HCT116 (cell line): ENCODE data around the gene PYGO1. TPM values are rescaled to one million over a fixed set of nuclear protein-coding genes. Genes with fewer than 3 reads are reported as not detected.

ENCODE experiments used
- ATAC-seq: fragments of 200-7000 bp; cut with Tn5 transposase; 2 replicates; pipeline ENCODE4 v1.9.1; 2020; ENCODE audit warnings: mild to moderate bottlenecking, moderate library complexity
- BruUV-seq: library from RNA; stranded (reverse); fragments of 400-500 nt; replicated peaks from 2 replicates; lab custom pipeline; 2021; lab: Mats Ljungman, UMichigan
- CTCF ChIA-PET: fragments of 300-600 bp; sonication (Branson Sonifier 250); formaldehyde crosslinking; loops from one replicate; lab custom pipeline; 2021; ENCODE audit warnings: antibody characterized with exemption; lab: Charles Lee
- POLR2A ChIA-PET: fragments of 300-600, 350-600 bp; sonication (Branson Sonifier 250); formaldehyde crosslinking; loops from one replicate; lab custom pipeline; 2021; ENCODE audit warnings: antibody characterized with exemption; lab: Charles Lee
- RAD21 ChIA-PET, 2 experiments: fragments of 300-600 bp; sonication (Branson Sonifier 250); formaldehyde crosslinking; loops; one replicate each; lab custom pipeline; 2023; ENCODE audit warnings: low total read pairs in 2 of 2; ENCODE audit not compliant: uncharacterized antibody in 2 of 2, unreplicated experiment in 2 of 2, low non-redundant PET in 1 of 2; lab: Charles Lee
- DNase-seq: peaks from one replicate; pipeline ENCODE4 v3.0.0-alpha.2; 2010; ENCODE audit warnings: low read depth, low spot score
- H2AFZ ChIP-seq: fragments of 200-600 bp; shearing (Covaris generic), sonication (generic); 2 replicates; pipeline ENCODE4 v1.6.1; 2017; ENCODE audit warnings: low read depth, mixed run types, mixed read lengths, antibody characterized with exemption, low read length; ENCODE audit not compliant: poor library complexity, severe bottlenecking
- H3K27ac ChIP-seq: 2 replicates; pipeline ENCODE4 v1.5.1; 2012; ENCODE audit warnings: low read depth, low read length
- H3K27me3 ChIP-seq: fragments of 200-600 bp; sonication (generic); 2 replicates; pipeline ENCODE4 v1.6.1; 2016; ENCODE audit warnings: mixed run types, low read length, mixed read lengths; ENCODE audit not compliant: insufficient read depth
- H3K36me3 ChIP-seq, 2 experiments: fragments of 200-500 bp in 1 of 2; fragments of 200-600 bp in 1 of 2; sonication (Bioruptor generic) in 1 of 2; sonication (generic) in 1 of 2; 2 replicates each; pipeline versions ENCODE4 v1.5.1 to v1.6.1; 2014 to 2016; ENCODE audit warnings: low read length in 2 of 2, inconsistent platforms in 1 of 2, mixed read lengths in 1 of 2, mixed run types in 1 of 2; ENCODE audit not compliant: insufficient read depth in 2 of 2, control insufficient read depth in 1 of 2
- H3K4me1 ChIP-seq, 2 experiments: fragments of 200-600 bp in 1 of 2; sonication (generic) in 1 of 2; 2 replicates each; pipeline versions ENCODE4 v1.5.1 to v1.6.1; 2012 to 2017; ENCODE audit warnings: low read length in 2 of 2, inconsistent platforms in 1 of 2, mild to moderate bottlenecking in 1 of 2, mixed read lengths in 1 of 2, mixed run types in 1 of 2, moderate library complexity in 1 of 2; ENCODE audit not compliant: insufficient read depth in 2 of 2, control insufficient read depth in 1 of 2
- H3K4me2 ChIP-seq: fragments of 200-600 bp; sonication (generic); 2 replicates; pipeline ENCODE4 v1.6.1; 2017; ENCODE audit warnings: mixed run types, low read length, mixed read lengths
- H3K4me3 ChIP-seq, 2 experiments: fragments of 200-600 bp in 1 of 2; sonication (generic) in 1 of 2; replicated peaks in 1 of 2; 2 replicates each; pipeline ENCODE4 v1.5.1; 2011 to 2016; ENCODE audit warnings: low read length in 2 of 2, control low read depth in 1 of 2, low read depth in 1 of 2, mild to moderate bottlenecking in 1 of 2, mixed read lengths in 1 of 2, mixed run types in 1 of 2
- H3K79me2 ChIP-seq: fragments of 200-600 bp; sonication (generic); 2 replicates; pipeline ENCODE4 v1.6.1; 2017; ENCODE audit warnings: mild to moderate bottlenecking, mixed run types, low read length, moderate library complexity, mixed read lengths; ENCODE audit not compliant: insufficient read depth
- H3K9ac ChIP-seq: fragments of 200-600 bp; sonication (generic); 2 replicates; pipeline ENCODE4 v1.6.1; 2016; ENCODE audit warnings: low read length, mixed read lengths
- H3K9me2 ChIP-seq: fragments of 200-600 bp; sonication (generic), shearing (Covaris generic); 2 replicates; pipeline ENCODE4 v1.6.1; 2017; ENCODE audit warnings: mixed run types, mild to moderate bottlenecking, moderate library complexity; ENCODE audit not compliant: insufficient read depth
- H3K9me3 ChIP-seq, 2 experiments: fragments of 200-500 bp in 1 of 2; fragments of 200-600 bp in 1 of 2; sonication (Bioruptor generic) in 1 of 2; sonication (generic) in 1 of 2; 2 replicates each; pipeline ENCODE4 v1.6.1; 2014 to 2017; ENCODE audit warnings: low read length in 2 of 2, mixed read lengths in 2 of 2, inconsistent platforms in 1 of 2, low read depth in 1 of 2, mild to moderate bottlenecking in 1 of 2, mixed run types in 1 of 2, moderate library complexity in 1 of 2; ENCODE audit not compliant: control insufficient read depth in 1 of 2, insufficient read depth in 1 of 2
- H4K20me1 ChIP-seq: fragments of 200-600 bp; sonication (generic), shearing (Covaris generic); 2 replicates; pipeline ENCODE4 v1.6.1; 2017; ENCODE audit warnings: mixed run types, mild to moderate bottlenecking, moderate library complexity; ENCODE audit not compliant: insufficient read depth
- CBX3 ChIP-seq: IDR thresholded peaks from 2 replicates; pipeline ENCODE4 v1.6.1; 2012; ENCODE audit warnings: low read depth
- MAX ChIP-seq: IDR thresholded peaks from 2 replicates; pipeline ENCODE4 v1.6.1; 2012
- REST ChIP-seq: IDR thresholded peaks from 2 replicates; pipeline ENCODE4 v1.6.1; 2012; ENCODE audit warnings: low read depth
- intact Hi-C: fragments of 100-400 bp; cut with micrococcal nuclease; formaldehyde crosslinking; loops from 2 replicates; pipeline ENCODE4 v1.10.0; 2022
- total RNA-seq: library from RNA; stranded (reverse); gene quantifications from one replicate; pipeline ENCODE4 v1.2.1, GENCODE V29; 2021; ENCODE audit not compliant: unreplicated experiment

Gene PYGO1
- total RNA-seq, 1 experiment from 2014 or later: 0.34 TPM

DNA sequence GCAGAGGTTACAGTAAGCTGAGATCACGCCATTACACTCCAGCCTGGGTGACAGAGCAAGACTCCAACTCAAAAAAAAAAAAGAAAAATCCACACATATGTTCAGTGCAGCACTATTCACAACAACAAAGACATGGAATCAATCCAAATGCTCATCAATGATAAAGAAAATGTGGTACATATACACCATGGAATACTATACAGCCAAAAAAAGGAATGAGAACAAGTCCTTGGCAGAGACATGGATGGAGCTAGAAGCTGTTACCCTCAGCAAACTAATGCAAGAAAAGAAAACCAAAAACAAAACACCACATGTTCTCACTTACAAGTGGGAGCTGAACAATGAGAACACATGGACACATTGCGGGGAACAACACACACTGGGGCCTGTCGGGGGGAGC, 25.5 kb downstream of the PYGO1 start (continued):
- TF ChIP-seq REST: no peak
- TF ChIP-seq MAX: no peak
- TF ChIP-seq, all 23 proteins: peak for 0

DNA sequence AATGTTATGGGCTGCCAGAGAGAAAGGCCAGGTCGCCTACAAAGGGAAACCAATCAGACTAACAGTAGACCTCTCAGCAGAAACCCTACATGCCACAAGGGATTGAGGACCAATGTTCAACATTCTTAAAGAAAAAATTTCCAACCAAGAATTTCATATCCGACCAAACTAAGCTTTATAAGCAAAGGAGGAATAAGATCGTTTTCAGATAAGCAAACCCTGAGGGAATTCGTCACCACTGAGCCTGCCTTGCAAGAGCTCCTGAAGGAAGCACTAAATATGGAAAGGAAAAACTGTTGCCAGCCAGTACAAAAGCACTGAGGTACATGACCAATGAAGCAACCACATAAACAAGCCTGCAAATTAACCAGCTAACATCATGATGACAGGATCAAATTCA, 33.1 kb downstream of the PYGO1 start:
- H3K4me1 ChIP-seq: no peaks in the 10 kb centered on the region
- RAD21 ChIA-PET: no interaction called here
- no peak overlapping the region for H3K27ac ChIP-seq
- no peaks in the 10 kb centered on the region for H4K20me1 ChIP-seq
- no peak overlapping the region for H2AFZ ChIP-seq
- no peak overlapping the region for H3K4me2 ChIP-seq
- intact Hi-C loops: no loop called here
- H3K9me2 ChIP-seq: no peaks in the 10 kb centered on the region
- TF ChIP-seq CBX3 (peak; percentile 31; the same call in 1 of the 2 replicates), REST (no peak)
- CTCF ChIA-PET: no interaction called here
- no peaks in the 10 kb centered on the region for H3K79me2 ChIP-seq
- no peak for DNase-seq
- H3K9ac ChIP-seq: no peak overlapping the region
- no peak for ATAC-seq
- POLR2A ChIA-PET: no interaction called here
- H3K27me3 ChIP-seq: no peaks in the 10 kb centered on the region
- no peak overlapping the region for H3K4me3 ChIP-seq
- no peaks in the 10 kb centered on the region; a peak in 1 of 4 replicates for H3K9me3 ChIP-seq
- no peaks in the 10 kb centered on the region for H3K36me3 ChIP-seq
- no TSS peak for BruUV-seq
